H9 (cell line): ENCODE measurements around the gene CELA3B. TPM values are rescaled to one million over a fixed set of nuclear protein-coding genes. Genes with fewer than 3 reads are reported as not detected.

Source experiments
- DNase-seq: peaks from one replicate; pipeline ENCODE4 v3.0.0-alpha.2; 2017
- H2AFZ ChIP-seq: one replicate; pipeline ENCODE4 v1.6.1; 2013; ENCODE audit warnings: mild to moderate bottlenecking, low read length, control low read depth, moderate library complexity
- H2AK5ac ChIP-seq: 2 replicates; pipeline ENCODE4 v1.6.1; 2013; ENCODE audit warnings: low read length, control low read depth, mixed read lengths; ENCODE audit not compliant: insufficient read length
- H2BK120ac ChIP-seq: one replicate; pipeline ENCODE4 v1.6.1; 2013; ENCODE audit warnings: low read depth, mild to moderate bottlenecking, low read length, control low read depth, inconsistent platforms; ENCODE audit not compliant: poor library complexity, severe bottlenecking
- H2BK12ac ChIP-seq: 2 replicates; pipeline ENCODE4 v1.6.1; 2013; ENCODE audit warnings: low read length, control low read depth, mixed read lengths, low read depth; ENCODE audit not compliant: insufficient read length
- H2BK15ac ChIP-seq: 2 replicates; pipeline ENCODE4 v1.6.1; 2013; ENCODE audit warnings: low read depth, low read length, control low read depth
- H2BK20ac ChIP-seq: one replicate; pipeline ENCODE4 v1.6.1; 2013; ENCODE audit warnings: low read depth, mild to moderate bottlenecking, low read length, control low read depth, inconsistent platforms; ENCODE audit not compliant: poor library complexity, severe bottlenecking
- H2BK5ac ChIP-seq: 2 replicates; pipeline ENCODE4 v1.6.1; 2013; ENCODE audit warnings: low read length, control low read depth, mixed read lengths; ENCODE audit not compliant: insufficient read length
- H3K14ac ChIP-seq: 2 replicates; pipeline ENCODE4 v1.6.1; 2013; ENCODE audit warnings: low read length, control low read depth; ENCODE audit not compliant: insufficient read depth
- H3K18ac ChIP-seq: 2 replicates; pipeline ENCODE4 v1.6.1; 2013; ENCODE audit warnings: low read depth, mild to moderate bottlenecking, mixed read lengths, low read length, control low read depth; ENCODE audit not compliant: insufficient read length
- H3K23ac ChIP-seq: 2 replicates; pipeline ENCODE4 v1.6.1; 2013; ENCODE audit warnings: low read length, control low read depth, mixed read lengths, low read depth; ENCODE audit not compliant: insufficient read length
- H3K23me2 ChIP-seq: 2 replicates; pipeline ENCODE4 v1.6.1; 2013; ENCODE audit warnings: low read depth, mild to moderate bottlenecking, mixed read lengths, low read length, control low read depth; ENCODE audit not compliant: insufficient read length, poor library complexity, severe bottlenecking
- H3K27ac ChIP-seq: 2 replicates; pipeline ENCODE4 v1.5.1; 2013; ENCODE audit warnings: low read length, control low read depth, mixed read lengths, low read depth; ENCODE audit not compliant: insufficient read length
- H3K27me3 ChIP-seq: 2 replicates; pipeline ENCODE4 v1.6.1; 2013; ENCODE audit warnings: low read length, control low read depth, inconsistent platforms; ENCODE audit not compliant: insufficient read depth
- H3K4ac ChIP-seq: 2 replicates; pipeline ENCODE4 v1.6.1; 2013; ENCODE audit warnings: low read depth, mild to moderate bottlenecking, control low read depth, inconsistent platforms, low read length, moderate library complexity
- H3K4me1 ChIP-seq: 2 replicates; pipeline ENCODE4 v1.6.1; 2013; ENCODE audit warnings: low read length, control low read depth, inconsistent platforms; ENCODE audit not compliant: insufficient read depth
- H3K4me2 ChIP-seq: 2 replicates; pipeline ENCODE4 v1.6.1; 2013; ENCODE audit warnings: low read length, control low read depth, mixed read lengths; ENCODE audit not compliant: insufficient read length, insufficient read depth
- H3K56ac ChIP-seq: 2 replicates; pipeline ENCODE4 v1.6.1; 2013; ENCODE audit warnings: low read depth, mild to moderate bottlenecking, mixed read lengths, low read length, control low read depth; ENCODE audit not compliant: insufficient read length
- H3K79me1 ChIP-seq: 2 replicates; pipeline ENCODE4 v1.6.1; 2013; ENCODE audit warnings: low read depth, mild to moderate bottlenecking, moderate library complexity, low read length, control low read depth, inconsistent platforms; ENCODE audit not compliant: insufficient read depth, poor library complexity, severe bottlenecking
- H3K79me2 ChIP-seq: 2 replicates; pipeline ENCODE4 v1.6.1; 2013; ENCODE audit warnings: low read length, control low read depth, inconsistent platforms; ENCODE audit not compliant: insufficient read depth
- H3K9ac ChIP-seq: 2 replicates; pipeline ENCODE4 v1.6.1; 2013; ENCODE audit warnings: low read length, control low read depth, mixed read lengths; ENCODE audit not compliant: insufficient read length; ENCODE audit errors: extremely low read depth
- H3K9me3 ChIP-seq: one replicate; pipeline ENCODE4 v1.6.1; 2013; ENCODE audit warnings: low read depth, low read length, inconsistent platforms; ENCODE audit not compliant: control insufficient read depth
- H3T11ph ChIP-seq: one replicate; pipeline ENCODE4 v1.6.1; 2013; ENCODE audit warnings: mild to moderate bottlenecking, low read length, control low read depth, inconsistent platforms
- H4K20me1 ChIP-seq: one replicate; pipeline ENCODE4 v1.6.1; 2013; ENCODE audit not compliant: control insufficient read depth, insufficient read length, insufficient read depth
- H4K5ac ChIP-seq: 2 replicates; pipeline ENCODE4 v1.6.1; 2013; ENCODE audit warnings: low read depth, mild to moderate bottlenecking, mixed read lengths, low read length, control low read depth; ENCODE audit not compliant: insufficient read length
- H4K8ac ChIP-seq: replicated peaks from 2 replicates; pipeline ENCODE4 v1.6.1; 2013; ENCODE audit warnings: low read length, control low read depth, mixed read lengths, low read depth; ENCODE audit not compliant: insufficient read length
- H4K91ac ChIP-seq: 2 replicates; pipeline ENCODE4 v1.6.1; 2013; ENCODE audit warnings: low read depth, mild to moderate bottlenecking, moderate library complexity, mixed read lengths, low read length, control low read depth; ENCODE audit not compliant: insufficient read length
- H3K27ac Mint-ChIP-seq, 3 experiments: 2 replicates in 2 of 3; 3 replicates in 1 of 3; pipeline ENCODE4 v1.8.0; 2020 to 2021; ENCODE audit warnings: mixed read lengths in 3 of 3, mild to moderate bottlenecking in 1 of 3, moderate library complexity in 1 of 3
- H3K27me3 Mint-ChIP-seq: 2 replicates; pipeline ENCODE4 v1.8.0; 2021; ENCODE audit warnings: low read depth, mild to moderate bottlenecking, moderate library complexity, mixed read lengths
- H3K36me3 Mint-ChIP-seq, 3 experiments: 2 replicates in 2 of 3; 3 replicates in 1 of 3; pipeline ENCODE4 v1.8.0; 2020 to 2021; ENCODE audit warnings: low read depth in 3 of 3, mixed read lengths in 3 of 3; ENCODE audit not compliant: insufficient read depth in 1 of 3
- H3K4me1 Mint-ChIP-seq, 2 experiments: 2 replicates each; pipeline ENCODE4 v1.8.0; 2020; ENCODE audit warnings: mixed read lengths in 2 of 2
- H3K4me3 Mint-ChIP-seq, 2 experiments: 2 replicates in 1 of 2; 3 replicates in 1 of 2; pipeline ENCODE4 v1.8.0; 2020 to 2021; ENCODE audit warnings: mild to moderate bottlenecking in 2 of 2, mixed read lengths in 2 of 2, moderate library complexity in 1 of 2
- H3K9me3 Mint-ChIP-seq, 2 experiments: 2 replicates in 1 of 2; 3 replicates in 1 of 2; pipeline ENCODE4 v1.8.0; 2020; ENCODE audit warnings: mild to moderate bottlenecking in 2 of 2, mixed read lengths in 2 of 2, moderate library complexity in 1 of 2
- WGBS: extraction: QIAGEN DNeasy Blood & Tissue Kit; methylation state at CpG from one replicate; pipeline ENCODE4 v1.1.7; 2013; ENCODE audit warnings: missing lambda C conversion rate, low lambda C conversion rate, mixed read lengths; ENCODE audit not compliant: insufficient read length; ENCODE audit errors: extremely low coverage; 5-methylcytosine and 5-hydroxymethylcytosine counted together
- total RNA-seq: library from RNA; stranded (reverse); gene quantifications from 2 replicates; pipeline ENCODE4 v1.2.1, GENCODE V29; 2021
- TF ChIP-seq, protein P1 (sequence below): fragments of 200-600 bp; sonication (generic); conservative IDR thresholded peaks from 3 replicates; pipeline ENCODE4 v1.8.0; 2021; ENCODE audit warnings: antibody characterized with exemption, mild to moderate bottlenecking

CELA3B gene
- total RNA-seq, 1 experiment from 2014 or later, result not detected

GRCh38 chr1:22030057-22030456, 53.2 kb downstream of the CELA3B start:
- H3K9me3 Mint-ChIP-seq, result no peaks in the 10 kb centered on the region
- Histone ChIP-seq H3K4me2 (no peak overlapping the region), H2AFZ (no peak overlapping the region), H2BK12ac (no peak overlapping the region), H2AK5ac (no peak overlapping the region), H4K5ac (no peak overlapping the region), H3K18ac (no peak overlapping the region), H2BK5ac (no peak overlapping the region), H4K20me1 (no peaks in the 10 kb centered on the region), H3K79me2 (no peaks in the 10 kb centered on the region), H3K27ac (no peak overlapping the region), H3K79me1 (no peaks in the 10 kb centered on the region), H3K23ac (no peak overlapping the region), H3K23me2 (peaks cover 1% of the 10 kb centered on the region), H2BK120ac (no peak overlapping the region), H3T11ph (no peak overlapping the region), H3K4me1 (peaks cover 3% of the 10 kb centered on the region; the same call in 1 of the 2 replicates), H4K91ac (no peak overlapping the region), H2BK15ac (no peak overlapping the region), H3K14ac (no peak overlapping the region), H3K9ac (no peak overlapping the region), H2BK20ac (no peak overlapping the region), H3K9me3 (no peaks in the 10 kb centered on the region), H3K56ac (no peak overlapping the region), H3K27me3 (no peaks in the 10 kb centered on the region), H4K8ac (no peak overlapping the region), H3K4ac (no peak overlapping the region)
- H3K27me3 Mint-ChIP-seq, result no peaks in the 10 kb centered on the region
- TF ChIP-seq, protein P1, sequence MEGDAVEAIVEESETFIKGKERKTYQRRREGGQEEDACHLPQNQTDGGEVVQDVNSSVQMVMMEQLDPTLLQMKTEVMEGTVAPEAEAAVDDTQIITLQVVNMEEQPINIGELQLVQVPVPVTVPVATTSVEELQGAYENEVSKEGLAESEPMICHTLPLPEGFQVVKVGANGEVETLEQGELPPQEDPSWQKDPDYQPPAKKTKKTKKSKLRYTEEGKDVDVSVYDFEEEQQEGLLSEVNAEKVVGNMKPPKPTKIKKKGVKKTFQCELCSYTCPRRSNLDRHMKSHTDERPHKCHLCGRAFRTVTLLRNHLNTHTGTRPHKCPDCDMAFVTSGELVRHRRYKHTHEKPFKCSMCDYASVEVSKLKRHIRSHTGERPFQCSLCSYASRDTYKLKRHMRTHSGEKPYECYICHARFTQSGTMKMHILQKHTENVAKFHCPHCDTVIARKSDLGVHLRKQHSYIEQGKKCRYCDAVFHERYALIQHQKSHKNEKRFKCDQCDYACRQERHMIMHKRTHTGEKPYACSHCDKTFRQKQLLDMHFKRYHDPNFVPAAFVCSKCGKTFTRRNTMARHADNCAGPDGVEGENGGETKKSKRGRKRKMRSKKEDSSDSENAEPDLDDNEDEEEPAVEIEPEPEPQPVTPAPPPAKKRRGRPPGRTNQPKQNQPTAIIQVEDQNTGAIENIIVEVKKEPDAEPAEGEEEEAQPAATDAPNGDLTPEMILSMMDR, result no peak
- H3K36me3 Mint-ChIP-seq, result peaks cover 0 to 15% (median 9%) of the 10 kb centered on the region in 3 experiments; a peak in 5 of 7 replicates
- DNase-seq, result no peak
- H3K4me3 Mint-ChIP-seq, result no peak overlapping the region
- no peak overlapping the region for H3K27ac Mint-ChIP-seq
- no CpG with 5 or more reads among the region's 4 CpGs for WGBS
- H3K4me1 Mint-ChIP-seq, result peaks cover 6 to 16% of the 10 kb centered on the region in 2 experiments
